Adipose tissue (tissue), 3 donors: Measurements from ENCODE around the gene SENP5. TPM values are rescaled to one million over a fixed set of nuclear protein-coding genes. Genes with fewer than 3 reads are reported as not detected.

Experiments
- polyA plus RNA-seq, 3 donors: library from polyadenylated mRNA; stranded (reverse); fragments of 200-250 nt; gene quantifications; one replicate each; pipeline ENCODE4 v1.2.3, GENCODE V29; 2013
- donor health status: healthy with polysubstance abuse.
- donor health status: Bipolar disorder and iron deficiency.
- donor health status: healthy.

The SENP5 gene
- polyA plus RNA-seq, 3 donors: 3.7 to 8.2 (median 7.4) TPM

Other genes starting within 250 kb of the SENP5 start
- gene NRROS, start 228.2 kb upstream of the SENP5 start, polyA plus RNA-seq: 1 to 10 TPM; 1.1 to 5.1 (median 3.4) TPM
- 1 to 10 TPM in 1 of 3 donors, under 1 TPM in 2; 0.58 to 5.3 (median 0.88) TPM for gene CEP19, start 155.7 kb upstream of the SENP5 start, polyA plus RNA-seq
- gene PIGX, start 155.5 kb upstream of the SENP5 start, polyA plus RNA-seq: 10 to 100 TPM in 2 of 3 donors, 1 to 10 TPM in 1; 7.2 to 11.1 (median 10.1) TPM
- gene PAK2, start 128.1 kb upstream of the SENP5 start, polyA plus RNA-seq: 10 to 100 TPM; 10.2 to 29.2 (median 28.2) TPM
- gene NCBP2, start 74.6 kb downstream of the SENP5 start, polyA plus RNA-seq: 10 to 100 TPM; 20.1 to 74.8 (median 49.0) TPM
- gene PIGZ, start 100.9 kb downstream of the SENP5 start, polyA plus RNA-seq: 1 to 10 TPM; 2.2 to 7.7 (median 5.8) TPM
- gene MELTF, start 161.9 kb downstream of the SENP5 start, polyA plus RNA-seq: 10 to 100 TPM in 1 of 3 donors, 1 to 10 TPM in 2; 2.2 to 15.8 (median 9.7) TPM